PC-9 (cell line): Measurements from ENCODE around the gene FBXO47. TPM values are rescaled to one million over a fixed set of nuclear protein-coding genes. Genes with fewer than 3 reads are reported as not detected.
A peak's percentile ranks its signal among the peaks of the same experiment; 100 is the strongest.

Experiments used
- BruUV-seq: library from RNA; stranded (reverse); fragments of 400-500 nt; replicated peaks from 2 replicates; lab custom pipeline; 2021; lab: Mats Ljungman, UMichigan
- CTCF ChIA-PET: fragments of 300-600 bp; sonication (Branson Sonifier 250); formaldehyde crosslinking; loops from one replicate; lab custom pipeline; 2022; ENCODE audit warnings: antibody characterized with exemption; lab: Charles Lee
- POLR2A ChIA-PET: fragments of 300-600 bp; sonication (Branson Sonifier 250); formaldehyde crosslinking; loops from one replicate; lab custom pipeline; 2022; ENCODE audit warnings: antibody characterized with exemption; ENCODE audit not compliant: unreplicated experiment; lab: Charles Lee
- DNase-seq, 2 experiments: peaks; one replicate each; pipeline versions ENCODE4 v3.0.0 to v3.0.0-alpha.2; 2015 to 2022; ENCODE audit warnings: mixed read lengths in 1 of 2
- H2AFZ ChIP-seq: fragments of 200-600 bp; sonication (generic); 2 replicates; pipeline ENCODE4 v1.8.1; 2017; ENCODE audit warnings: antibody characterized with exemption
- H3F3A ChIP-seq: fragments of 200-600 bp; sonication (generic); 2 replicates; pipeline ENCODE4 v1.8.1; 2017; ENCODE audit warnings: antibody characterized with exemption, mild to moderate bottlenecking, low read depth; ENCODE audit not compliant: insufficient read depth
- H3K27ac ChIP-seq: fragments of 200-600 bp; sonication (generic); 2 replicates; pipeline ENCODE4 v1.6.1; 2016; ENCODE audit warnings: mixed run types
- H3K27me3 ChIP-seq: fragments of 200-600 bp; sonication (generic); 2 replicates; pipeline ENCODE4 v1.6.1; 2016; ENCODE audit warnings: low read depth, mixed run types; ENCODE audit not compliant: insufficient read depth
- H3K36me3 ChIP-seq: fragments of 200-600 bp; sonication (generic); 2 replicates; pipeline ENCODE4 v1.6.1; 2016; ENCODE audit warnings: low read depth, mixed run types
- H3K4me1 ChIP-seq: fragments of 200-600 bp; sonication (generic); replicated peaks from 2 replicates; pipeline ENCODE4 v1.6.1; 2016; ENCODE audit warnings: mixed run types; ENCODE audit not compliant: insufficient read depth
- H3K4me2 ChIP-seq: fragments of 200-600 bp; sonication (generic); 2 replicates; pipeline ENCODE4 v1.6.1; 2017; ENCODE audit warnings: mixed run types
- H3K4me3 ChIP-seq: fragments of 200-600 bp; sonication (generic); 2 replicates; pipeline ENCODE4 v1.6.1; 2016; ENCODE audit warnings: mixed run types
- H3K79me2 ChIP-seq: fragments of 200-600 bp; sonication (generic); 2 replicates; pipeline ENCODE4 v1.6.1; 2017; ENCODE audit warnings: low read depth, mixed run types
- H3K9me2 ChIP-seq: fragments of 200-600 bp; sonication (generic); 2 replicates; pipeline ENCODE4 v1.8.1; 2017; ENCODE audit warnings: mild to moderate bottlenecking; ENCODE audit not compliant: insufficient read depth
- H3K9me3 ChIP-seq: fragments of 200-600 bp; sonication (generic); 2 replicates; pipeline ENCODE4 v1.8.1; 2016; ENCODE audit warnings: low read depth; ENCODE audit not compliant: insufficient read depth
- H4K20me1 ChIP-seq: fragments of 200-600 bp; sonication (generic); 2 replicates; pipeline ENCODE4 v1.8.1; 2017; ENCODE audit not compliant: insufficient read depth
- EZH2 ChIP-seq: fragments of 200-600 bp; sonication (generic); IDR thresholded peaks from 2 replicates; pipeline ENCODE4 v1.8.0; 2017; ENCODE audit warnings: antibody characterized with exemption, low read depth
- intact Hi-C: fragments of 100-400 bp; cut with micrococcal nuclease; formaldehyde crosslinking; loops from one replicate; pipeline ENCODE4 v1.10.0; 2022; ENCODE audit not compliant: unreplicated experiment
- total RNA-seq: library from RNA; stranded (reverse); gene quantifications from 2 replicates; pipeline ENCODE4 v1.2.3, GENCODE V29; 2021
- TF ChIP-seq, protein P1 (sequence below): fragments of 200-600 bp; sonication (generic); conservative IDR thresholded peaks from 2 replicates; pipeline ENCODE4 v1.6.1; 2017; ENCODE audit warnings: mixed run types, antibody characterized with exemption, mild to moderate bottlenecking, moderate library complexity

The FBXO47 gene
- total RNA-seq, 1 experiment from 2014 or later = not detected

DNA sequence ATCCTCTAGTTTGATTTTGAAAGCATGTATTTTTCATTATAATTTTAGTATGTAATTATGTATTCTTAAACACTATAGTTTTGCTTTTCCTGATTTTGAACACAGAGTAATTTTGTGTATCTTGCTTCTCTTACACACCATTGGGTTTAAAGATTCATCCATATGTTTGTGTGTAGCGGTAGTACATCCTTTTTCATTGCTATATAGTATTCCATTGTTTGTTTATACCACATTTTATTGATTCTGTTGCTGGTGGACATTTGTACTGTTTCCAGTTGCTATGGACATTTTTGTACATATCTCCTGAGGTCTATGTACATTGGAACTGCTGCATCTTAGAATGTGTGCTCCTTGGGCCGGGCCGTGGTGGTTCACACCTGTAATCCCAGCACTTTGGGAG lies 62.3 kb downstream of the FBXO47 start:
- TF ChIP-seq EZH2 = no peak
- TF ChIP-seq, protein P1, sequence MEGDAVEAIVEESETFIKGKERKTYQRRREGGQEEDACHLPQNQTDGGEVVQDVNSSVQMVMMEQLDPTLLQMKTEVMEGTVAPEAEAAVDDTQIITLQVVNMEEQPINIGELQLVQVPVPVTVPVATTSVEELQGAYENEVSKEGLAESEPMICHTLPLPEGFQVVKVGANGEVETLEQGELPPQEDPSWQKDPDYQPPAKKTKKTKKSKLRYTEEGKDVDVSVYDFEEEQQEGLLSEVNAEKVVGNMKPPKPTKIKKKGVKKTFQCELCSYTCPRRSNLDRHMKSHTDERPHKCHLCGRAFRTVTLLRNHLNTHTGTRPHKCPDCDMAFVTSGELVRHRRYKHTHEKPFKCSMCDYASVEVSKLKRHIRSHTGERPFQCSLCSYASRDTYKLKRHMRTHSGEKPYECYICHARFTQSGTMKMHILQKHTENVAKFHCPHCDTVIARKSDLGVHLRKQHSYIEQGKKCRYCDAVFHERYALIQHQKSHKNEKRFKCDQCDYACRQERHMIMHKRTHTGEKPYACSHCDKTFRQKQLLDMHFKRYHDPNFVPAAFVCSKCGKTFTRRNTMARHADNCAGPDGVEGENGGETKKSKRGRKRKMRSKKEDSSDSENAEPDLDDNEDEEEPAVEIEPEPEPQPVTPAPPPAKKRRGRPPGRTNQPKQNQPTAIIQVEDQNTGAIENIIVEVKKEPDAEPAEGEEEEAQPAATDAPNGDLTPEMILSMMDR = no peak
- CTCF ChIA-PET = no interaction called here

GRCh38 chr17:38903404-38903803 lies 63.8 kb downstream of the FBXO47 start:
- H3K4me3 ChIP-seq = no peak overlapping the region
- H3K4me1 ChIP-seq = peaks cover 46% of the 10 kb centered on the region
- H4K20me1 ChIP-seq = peaks cover 49% of the 10 kb centered on the region
- H3F3A ChIP-seq = peaks cover 64% of the 10 kb centered on the region
- H3K36me3 ChIP-seq = peaks cover 22% of the 10 kb centered on the region; the same call in 1 of the 2 replicates
- H3K27me3 ChIP-seq = no peaks in the 10 kb centered on the region
- POLR2A ChIA-PET = no interaction called here
- peaks cover 85% of the 10 kb centered on the region for H3K79me2 ChIP-seq
- CTCF ChIA-PET = no interaction called here
- no peaks in the 10 kb centered on the region for H3K9me2 ChIP-seq
- H3K9me3 ChIP-seq = no peaks in the 10 kb centered on the region
- no peak overlapping the region; the same call in 1 of the 2 replicates for H3K27ac ChIP-seq
- no peak overlapping the region for H2AFZ ChIP-seq
- intact Hi-C loops = no loop called here
- BruUV-seq = no TSS peak
- no peak for DNase-seq
- H3K4me2 ChIP-seq = no peak overlapping the region
- TF ChIP-seq EZH2 = no peak
- TF ChIP-seq, protein P1 = no peak

More for the DNA sequence above, 62.3 kb downstream of the FBXO47 start:
- Histone ChIP-seq H3K36me3 (peaks cover 26% of the 10 kb centered on the region), H3K9me2 (no peaks in the 10 kb centered on the region), H3K4me2 (no peak overlapping the region), H4K20me1 (peaks cover 51% of the 10 kb centered on the region), H3K4me3 (no peak overlapping the region), H3K27ac (no peak overlapping the region), H3F3A (peaks cover 58% of the 10 kb centered on the region), H3K79me2 (peaks cover 79% of the 10 kb centered on the region), H2AFZ (no peak overlapping the region), H3K9me3 (no peaks in the 10 kb centered on the region), H3K27me3 (no peaks in the 10 kb centered on the region), H3K4me1 (peaks cover 31% of the 10 kb centered on the region)
- POLR2A ChIA-PET = no interaction called here
- intact Hi-C loops = no loop called here
- DNase-seq = no peak
- BruUV-seq = no TSS peak

- Histone ChIP-seq H3K79me2 (peaks cover 82% of the 10 kb centered on the region), H3K4me1 (peaks cover 68% of the 10 kb centered on the region), H3K27me3 (no peaks in the 10 kb centered on the region), H3K4me3 (peak overlapping the region; percentile 25; the same call in 1 of the 2 replicates), H3K9me3 (no peaks in the 10 kb centered on the region), H2AFZ (no peak overlapping the region), H3K27ac (peak overlapping the region; percentile 90), H3K36me3 (peaks cover 27% of the 10 kb centered on the region; the same call in 1 of the 2 replicates), H3F3A (peaks cover 87% of the 10 kb centered on the region), H3K4me2 (peak overlapping the region; percentile 80), H4K20me1 (peaks cover 30% of the 10 kb centered on the region), H3K9me2 (no peaks in the 10 kb centered on the region)
- DNase-seq = peak; percentile 87 to 96
- BruUV-seq = no TSS peak
- intact Hi-C loops = loop anchor here (1.0 kb wide), 1 partner anchor 30 kb away; no protein-coding TSS in a partner anchor
- TF ChIP-seq EZH2 = no peak
- TF ChIP-seq, protein P1 = no peak
- CTCF ChIA-PET = interaction anchor here (0.6 kb wide), 3 partner anchors 14 to 24 kb away, joined by 3 to 4 read pairs (median 3); partner anchors contain the start of gene LASP1NB
- POLR2A ChIA-PET = interaction anchor here (0.6 to 0.9 kb wide), 2 partner anchors 29 to 58 kb away, joined by 3 to 7 read pairs; no protein-coding TSS in a partner anchor
These were observed 66.1 kb downstream of the FBXO47 start for GRCh38 chr17:38900978-38901656.
